ENCODE data around the gene TAS2R41.

TAS2R41 gene

GRCh38 chr7:143477501-143478150 is at the start of gene TAS2R41:
Gene TAS2R41 (plus strand): TSS chr7:143477873. CDS start chr7:143477873, 0 bp downstream.
- no peak for DNase-seq (ENCODE audit: low spot score)

- no peak for DNase-seq (ENCODE audit: low spot score)
These were observed 47.6 kb upstream of the TAS2R41 start for GRCh38 chr7:143429770-143430698.

- DNase-seq (ENCODE audit: low spot score) = no peak
These were observed 46.6 kb upstream of the TAS2R41 start for GRCh38 chr7:143431109-143431508.

GRCh38 chr7:143433759-143434158 is 43.9 kb upstream of the TAS2R41 start:
- DNase-seq (ENCODE audit: low spot score) = no peak

GRCh38 chr7:143434660-143435059 is 43.0 kb upstream of the TAS2R41 start:
- DNase-seq (ENCODE audit: low spot score) = no peak

- DNase-seq (ENCODE audit: low spot score) = no peak
These were observed 42.4 kb upstream of the TAS2R41 start for GRCh38 chr7:143435266-143435665.

- DNase-seq (ENCODE audit: low spot score) = no peak
These were observed 41.2 kb upstream of the TAS2R41 start for GRCh38 chr7:143436325-143436946.

GRCh38 chr7:143437578-143437977 is 40.1 kb upstream of the TAS2R41 start:
- DNase-seq (ENCODE audit: low spot score) = no peak

GRCh38 chr7:143439866-143440265 is 37.8 kb upstream of the TAS2R41 start:
- DNase-seq (ENCODE audit: low spot score) = no peak

- DNase-seq (ENCODE audit: low spot score) = no peak
These were observed 34.5 kb upstream of the TAS2R41 start, which contains the start of gene TAS2R60 for GRCh38 chr7:143443153-143443552. Gene TAS2R60 (plus strand): TSS chr7:143443453. CDS start chr7:143443453, 0 bp downstream.

GRCh38 chr7:143444063-143444782 is 33.5 kb upstream of the TAS2R41 start:
- DNase-seq (ENCODE audit: low spot score) = no peak

- no peak for DNase-seq (ENCODE audit: low spot score)
These were observed 32.9 kb upstream of the TAS2R41 start for GRCh38 chr7:143444785-143445184.

- DNase-seq (ENCODE audit: low spot score) = no peak
These were observed 30.2 kb upstream of the TAS2R41 start for GRCh38 chr7:143447466-143447865.

GRCh38 chr7:143448429-143448828 is 29.2 kb upstream of the TAS2R41 start:
- DNase-seq (ENCODE audit: low spot score) = no peak

GRCh38 chr7:143449793-143450192 is 27.9 kb upstream of the TAS2R41 start:
- no peak for DNase-seq (ENCODE audit: low spot score)

GRCh38 chr7:143451122-143451521 is 26.6 kb upstream of the TAS2R41 start:
- DNase-seq (ENCODE audit: low spot score) = no peak

- DNase-seq (ENCODE audit: low spot score) = no peak
These were observed 25.9 kb upstream of the TAS2R41 start for GRCh38 chr7:143451746-143452145.

GRCh38 chr7:143452495-143452894 is 25.2 kb upstream of the TAS2R41 start:
- DNase-seq (ENCODE audit: low spot score) = no peak

GRCh38 chr7:143454091-143454680 is 23.5 kb upstream of the TAS2R41 start:
- no peak for DNase-seq (ENCODE audit: low spot score)

- no peak for DNase-seq (ENCODE audit: low spot score)
These were observed 22.2 kb upstream of the TAS2R41 start for GRCh38 chr7:143455491-143455890.

- no peak for DNase-seq (ENCODE audit: low spot score)
These were observed 21.7 kb upstream of the TAS2R41 start for GRCh38 chr7:143455942-143456341.
